ENCODE data around the gene KIF18A.

- no peak for TF ChIP-seq CTCF (IDR thresholded peaks at IDR 0.05; ENCODE audit: poor library complexity, severe bottlenecking)
- no peak for TF ChIP-seq POLR2AphosphoS5 (IDR thresholded peaks at IDR 0.05)
- TF ChIP-seq EZH2 (IDR thresholded peaks at IDR 0.05; ENCODE audit: borderline replicate concordance, insufficient read depth, low read length, poor library complexity, severe bottlenecking) = no peak
Observed at GRCh38 chr11:28152743-28153142, 44.8 kb upstream of the KIF18A start.
